Measurements from ENCODE around the gene PLEKHM3. TPM values are rescaled to one million over a fixed set of nuclear protein-coding genes. Genes with fewer than 3 reads are reported as not detected.

PLEKHM3 gene
- total and polyA plus RNA-seq, 12 donors, result 9.5 to 39.6 (median 21.7) TPM

GRCh38 chr2:207833251-207833751 lies 192.0 kb downstream of the PLEKHM3 start:
- Histone ChIP-seq H3K36me3 (replicated peaks in 1 of 2) (no peaks in the 10 kb centered on the region), H3K9me3 (replicated peaks in 1 of 3) (no peaks in the 10 kb centered on the region), H3K4me3 (no peak overlapping the region), H3K27ac (peak overlapping the region in 2 of 5 donors; percentile 21 to 27), H3K27me3 (no peaks in the 10 kb centered on the region), H3K4me1 (replicated peaks in 1 of 2) (peaks cover 5 to 34% of the 10 kb centered on the region in 2 donors)
- 49 to 61% (median 51%) methylated on average over 3 of the region's 3 CpGs for WGBS, 4 donors
- peak in 4 of 7 donors; percentile 20 to 41 (median 27) for DNase-seq
- intact Hi-C loops (cut with DNase I), result loop anchor here in 1 of 2 donors (5.0 kb wide), 1 partner anchor 44 kb away; no protein-coding TSS in a partner anchor
- TF ChIP-seq POLR2A (IDR thresholded peaks at IDR 0.05) (no peak), CTCF (IDR thresholded peaks at IDR 0.05) (no peak)

GRCh38 chr2:207831584-207832248 lies 193.6 kb downstream of the PLEKHM3 start:
- intact Hi-C loops (cut with DNase I), result loop anchor here in 1 of 2 donors (5.0 kb wide), 1 partner anchor 46 kb away; no protein-coding TSS in a partner anchor
- Histone ChIP-seq H3K4me1 (replicated peaks in 1 of 2) (peaks cover 3 to 36% of the 10 kb centered on the region in 2 donors), H3K27ac (no peak overlapping the region), H3K27me3 (no peaks in the 10 kb centered on the region), H3K4me3 (no peak overlapping the region), H3K9me3 (replicated peaks in 1 of 3) (no peaks in the 10 kb centered on the region), H3K36me3 (replicated peaks in 1 of 2) (no peaks in the 10 kb centered on the region)
- DNase-seq, result peak in 2 of 7 donors; percentile 16 to 43
- TF ChIP-seq CTCF (IDR thresholded peaks at IDR 0.05) (no peak), POLR2A (IDR thresholded peaks at IDR 0.05) (no peak)
- 92 to 97% (median 95%) methylated on average over 8 of the region's 8 CpGs for WGBS, 4 donors

- DNase-seq, result peak in 1 of 7 donors; percentile 44
- H3K36me3 ChIP-seq (replicated peaks in 1 of 2), result no peaks in the 10 kb centered on the region
- H3K27me3 ChIP-seq, result no peaks in the 10 kb centered on the region
- no peak overlapping the region for H3K4me3 ChIP-seq
- TF ChIP-seq POLR2A (IDR thresholded peaks at IDR 0.05), result no peak
- no peak for TF ChIP-seq CTCF (IDR thresholded peaks at IDR 0.05)
- H3K9me3 ChIP-seq (replicated peaks in 1 of 3), result no peaks in the 10 kb centered on the region
- peaks cover 0 to 27% of the 10 kb centered on the region in 2 donors for H3K4me1 ChIP-seq (replicated peaks in 1 of 2)
- intact Hi-C loops (cut with DNase I), result loop anchor here in 1 of 2 donors (5.0 kb wide), 1 partner anchor 46 kb away; no protein-coding TSS in a partner anchor
- 89 to 95% (median 94%) methylated on average over 9 to 15 of the region's 15 CpGs for WGBS, 4 donors
- H3K27ac ChIP-seq, result no peak overlapping the region
Measured at GRCh38 chr2:207830778-207831438, 194.4 kb downstream of the PLEKHM3 start.

- TF ChIP-seq CTCF (IDR thresholded peaks at IDR 0.05) (no peak), POLR2A (IDR thresholded peaks at IDR 0.05) (peak in 1 of 2 donors; percentile 20)
- WGBS, 4 donors, result 48 to 63% (median 56%) methylated on average over 12 of the region's 12 CpGs
- DNase-seq, result peak; percentile 53 to 79 (median 73)
- Histone ChIP-seq H3K4me1 (replicated peaks in 1 of 2) (peaks cover 0 to 23% of the 10 kb centered on the region in 2 donors), H3K36me3 (replicated peaks in 1 of 2) (no peaks in the 10 kb centered on the region), H3K9me3 (replicated peaks in 1 of 3) (no peaks in the 10 kb centered on the region), H3K27me3 (no peaks in the 10 kb centered on the region), H3K27ac (peak overlapping the region in 4 of 5 donors; percentile 68 to 94 (median 80)), H3K4me3 (peak overlapping the region in 1 of 4 donors; percentile 32)
- intact Hi-C loops (cut with DNase I), result no loop called here
Measured at GRCh38 chr2:207828361-207829057, 196.8 kb downstream of the PLEKHM3 start.

All from adrenal gland (tissue), 12 donors.